8988T (cell line): Measurements from ENCODE around the gene POLN.
"Not testable (repeated sequence)": the region's sequence is repeated elsewhere in the genome, so short reads cannot be mapped to it uniquely, and the experiment has no call there.

ENCODE experiments used
- DNase-seq: peaks from one replicate; pipeline ENCODE4 v3.0.0; 2011

Gene POLN

GRCh38 chr4:2250357-2251072 lies 8.6 kb upstream of the POLN start:
- DNase-seq = peak; percentile 14

GRCh38 chr4:2249526-2250356 lies 7.8 kb upstream of the POLN start:
- DNase-seq = peak; percentile 15

- peak; percentile 31 for DNase-seq
Measured at GRCh38 chr4:2248821-2249261, 6.9 kb upstream of the POLN start.

- peak; percentile 15 for DNase-seq
Measured at GRCh38 chr4:2248044-2248780, 6.3 kb upstream of the POLN start.

GRCh38 chr4:2247128-2248043 lies 5.5 kb upstream of the POLN start:
- DNase-seq = peak; percentile 16

- DNase-seq = peak; percentile 16
Measured at GRCh38 chr4:2246384-2247127, 4.6 kb upstream of the POLN start.

- DNase-seq = peak; percentile 17
Measured at GRCh38 chr4:2245787-2246275, 3.9 kb upstream of the POLN start.

GRCh38 chr4:2245057-2245786 lies 3.3 kb upstream of the POLN start:
- DNase-seq = peak; percentile 16

- peak; percentile 33 for DNase-seq
Measured at GRCh38 chr4:2243681-2244380, 1.9 kb upstream of the POLN start.

GRCh38 chr4:2241003-2241402 lies 918 bp downstream of the POLN start:
- no peak for DNase-seq

GRCh38 chr4:2236944-2237666 lies 4.8 kb downstream of the POLN start:
- DNase-seq = no peak

- DNase-seq = no peak
Measured at GRCh38 chr4:2231082-2231481, 10.8 kb downstream of the POLN start.

GRCh38 chr4:2226261-2226660 lies 15.7 kb downstream of the POLN start:
- no peak for DNase-seq

- no peak for DNase-seq
Measured at GRCh38 chr4:2222838-2223237, 19.1 kb downstream of the POLN start.

- DNase-seq = not testable (repeated sequence)
Measured at GRCh38 chr4:2221378-2221777, 20.5 kb downstream of the POLN start.

- DNase-seq = peak; percentile 35
Measured at GRCh38 chr4:2220016-2220630, 21.8 kb downstream of the POLN start.

- no peak for DNase-seq
Measured at GRCh38 chr4:2219233-2219760, 22.6 kb downstream of the POLN start.

- no peak for DNase-seq
Measured at GRCh38 chr4:2218436-2218835, 23.5 kb downstream of the POLN start.

- no peak for DNase-seq
Measured at GRCh38 chr4:2217726-2218125, 24.2 kb downstream of the POLN start.
